HCT116 (cell line): ENCODE measurements around the gene DRD3. TPM values are rescaled to one million over a fixed set of nuclear protein-coding genes. Genes with fewer than 3 reads are reported as not detected.

Experiments used
- ATAC-seq: fragments of 200-7000 bp; cut with Tn5 transposase; 2 replicates; pipeline ENCODE4 v1.9.1; 2020; ENCODE audit warnings: mild to moderate bottlenecking, moderate library complexity
- BruUV-seq: library from RNA; stranded (reverse); fragments of 400-500 nt; replicated peaks from 2 replicates; lab custom pipeline; 2021; lab: Mats Ljungman, UMichigan
- CTCF ChIA-PET: fragments of 300-600 bp; sonication (Branson Sonifier 250); formaldehyde crosslinking; loops from one replicate; lab custom pipeline; 2021; ENCODE audit warnings: antibody characterized with exemption; lab: Charles Lee
- POLR2A ChIA-PET: fragments of 300-600, 350-600 bp; sonication (Branson Sonifier 250); formaldehyde crosslinking; loops from one replicate; lab custom pipeline; 2021; ENCODE audit warnings: antibody characterized with exemption; lab: Charles Lee
- RAD21 ChIA-PET, 2 experiments: fragments of 300-600 bp; sonication (Branson Sonifier 250); formaldehyde crosslinking; loops; one replicate each; lab custom pipeline; 2023; ENCODE audit warnings: low total read pairs in 2 of 2; ENCODE audit not compliant: uncharacterized antibody in 2 of 2, unreplicated experiment in 2 of 2, low non-redundant PET in 1 of 2; lab: Charles Lee
- DNase-seq: peaks from one replicate; pipeline ENCODE4 v3.0.0-alpha.2; 2010; ENCODE audit warnings: low read depth, low spot score
- H2AFZ ChIP-seq: fragments of 200-600 bp; shearing (Covaris generic), sonication (generic); 2 replicates; pipeline ENCODE4 v1.6.1; 2017; ENCODE audit warnings: low read depth, mixed run types, mixed read lengths, antibody characterized with exemption, low read length; ENCODE audit not compliant: poor library complexity, severe bottlenecking
- H3K27ac ChIP-seq: 2 replicates; pipeline ENCODE4 v1.5.1; 2012; ENCODE audit warnings: low read depth, low read length
- H3K27me3 ChIP-seq: fragments of 200-600 bp; sonication (generic); 2 replicates; pipeline ENCODE4 v1.6.1; 2016; ENCODE audit warnings: mixed run types, low read length, mixed read lengths; ENCODE audit not compliant: insufficient read depth
- H3K36me3 ChIP-seq, 2 experiments: fragments of 200-500 bp in 1 of 2; fragments of 200-600 bp in 1 of 2; sonication (Bioruptor generic) in 1 of 2; sonication (generic) in 1 of 2; 2 replicates each; pipeline versions ENCODE4 v1.5.1 to v1.6.1; 2014 to 2016; ENCODE audit warnings: low read length in 2 of 2, inconsistent platforms in 1 of 2, mixed read lengths in 1 of 2, mixed run types in 1 of 2; ENCODE audit not compliant: insufficient read depth in 2 of 2, control insufficient read depth in 1 of 2
- H3K4me1 ChIP-seq, 2 experiments: fragments of 200-600 bp in 1 of 2; sonication (generic) in 1 of 2; 2 replicates each; pipeline versions ENCODE4 v1.5.1 to v1.6.1; 2012 to 2017; ENCODE audit warnings: low read length in 2 of 2, inconsistent platforms in 1 of 2, mild to moderate bottlenecking in 1 of 2, mixed read lengths in 1 of 2, mixed run types in 1 of 2, moderate library complexity in 1 of 2; ENCODE audit not compliant: insufficient read depth in 2 of 2, control insufficient read depth in 1 of 2
- H3K4me2 ChIP-seq: fragments of 200-600 bp; sonication (generic); 2 replicates; pipeline ENCODE4 v1.6.1; 2017; ENCODE audit warnings: mixed run types, low read length, mixed read lengths
- H3K4me3 ChIP-seq, 2 experiments: fragments of 200-600 bp in 1 of 2; sonication (generic) in 1 of 2; replicated peaks in 1 of 2; 2 replicates each; pipeline ENCODE4 v1.5.1; 2011 to 2016; ENCODE audit warnings: low read length in 2 of 2, control low read depth in 1 of 2, low read depth in 1 of 2, mild to moderate bottlenecking in 1 of 2, mixed read lengths in 1 of 2, mixed run types in 1 of 2
- H3K79me2 ChIP-seq: fragments of 200-600 bp; sonication (generic); 2 replicates; pipeline ENCODE4 v1.6.1; 2017; ENCODE audit warnings: mild to moderate bottlenecking, mixed run types, low read length, moderate library complexity, mixed read lengths; ENCODE audit not compliant: insufficient read depth
- H3K9ac ChIP-seq: fragments of 200-600 bp; sonication (generic); 2 replicates; pipeline ENCODE4 v1.6.1; 2016; ENCODE audit warnings: low read length, mixed read lengths
- H3K9me2 ChIP-seq: fragments of 200-600 bp; sonication (generic), shearing (Covaris generic); 2 replicates; pipeline ENCODE4 v1.6.1; 2017; ENCODE audit warnings: mixed run types, mild to moderate bottlenecking, moderate library complexity; ENCODE audit not compliant: insufficient read depth
- H3K9me3 ChIP-seq, 2 experiments: fragments of 200-500 bp in 1 of 2; fragments of 200-600 bp in 1 of 2; sonication (Bioruptor generic) in 1 of 2; sonication (generic) in 1 of 2; 2 replicates each; pipeline ENCODE4 v1.6.1; 2014 to 2017; ENCODE audit warnings: low read length in 2 of 2, mixed read lengths in 2 of 2, inconsistent platforms in 1 of 2, low read depth in 1 of 2, mild to moderate bottlenecking in 1 of 2, mixed run types in 1 of 2, moderate library complexity in 1 of 2; ENCODE audit not compliant: control insufficient read depth in 1 of 2, insufficient read depth in 1 of 2
- H4K20me1 ChIP-seq: fragments of 200-600 bp; sonication (generic), shearing (Covaris generic); 2 replicates; pipeline ENCODE4 v1.6.1; 2017; ENCODE audit warnings: mixed run types, mild to moderate bottlenecking, moderate library complexity; ENCODE audit not compliant: insufficient read depth
- EZH2 ChIP-seq: fragments of 200-600 bp; sonication (generic); IDR thresholded peaks from 2 replicates; pipeline ENCODE4 v1.6.1; 2017; ENCODE audit warnings: antibody characterized with exemption, mixed run types
- EZH2phosphoT487 ChIP-seq: fragments of 200-600 bp; IDR thresholded peaks from 2 replicates; pipeline ENCODE4 v1.6.1; 2018; ENCODE audit warnings: antibody characterized with exemption, borderline replicate concordance
- POLR2AphosphoS5 ChIP-seq: IDR thresholded peaks from 2 replicates; pipeline ENCODE4 v1.6.1; 2011; ENCODE audit warnings: mild to moderate bottlenecking, low read depth, low read length, moderate library complexity
- RAD21 ChIP-seq: IDR thresholded peaks from 2 replicates; pipeline ENCODE4 v1.6.1; 2012; ENCODE audit warnings: low read depth, mild to moderate bottlenecking
- SIN3A ChIP-seq: IDR thresholded peaks from 2 replicates; pipeline ENCODE4 v1.6.1; 2012; ENCODE audit warnings: low read depth
- SP1 ChIP-seq: IDR thresholded peaks from 2 replicates; pipeline ENCODE4 v1.6.1; 2012; ENCODE audit warnings: low read depth
- ZFX ChIP-seq: fragments of 450-650 bp; IDR thresholded peaks from 2 replicates; pipeline ENCODE4 v1.6.1; 2017
- ZNF274 ChIP-seq: fragments of 200-500 bp; sonication (Bioruptor generic); IDR thresholded peaks from 2 replicates; pipeline ENCODE4 v1.6.1; 2014; ENCODE audit warnings: mild to moderate bottlenecking, low read depth, low read length, inconsistent platforms
- intact Hi-C: fragments of 100-400 bp; cut with micrococcal nuclease; formaldehyde crosslinking; loops from 2 replicates; pipeline ENCODE4 v1.10.0; 2022
- total RNA-seq: library from RNA; stranded (reverse); gene quantifications from one replicate; pipeline ENCODE4 v1.2.1, GENCODE V29; 2021; ENCODE audit not compliant: unreplicated experiment
- TF ChIP-seq, protein P1 (sequence below): IDR thresholded peaks from 2 replicates; pipeline ENCODE4 v1.6.1; 2012
- TF ChIP-seq, protein P2 (sequence below): IDR thresholded peaks from 2 replicates; pipeline ENCODE4 v1.6.1; 2012
- TF ChIP-seq, protein P3 (sequence below), 3 experiments: fragments of 200-600 bp in 1 of 3; sonication (generic) in 1 of 3; IDR thresholded peaks in 2 of 3; conservative IDR thresholded peaks in 1 of 3; 2 replicates each; pipeline ENCODE4 v1.5.1; 2012 to 2017; ENCODE audit warnings: low read depth in 2 of 3, low read length in 2 of 3, antibody characterized with exemption in 1 of 3, borderline replicate concordance in 1 of 3, control low read depth in 1 of 3, mild to moderate bottlenecking in 1 of 3, mixed read lengths in 1 of 3, mixed run types in 1 of 3, moderate library complexity in 1 of 3; ENCODE audit not compliant: insufficient read depth in 1 of 3
- TF ChIP-seq, protein P4 (sequence below): IDR thresholded peaks from 2 replicates; pipeline ENCODE4 v1.6.1; 2012; ENCODE audit warnings: low read depth

Gene DRD3
- total RNA-seq, 1 experiment from 2014 or later: not detected

DNA sequence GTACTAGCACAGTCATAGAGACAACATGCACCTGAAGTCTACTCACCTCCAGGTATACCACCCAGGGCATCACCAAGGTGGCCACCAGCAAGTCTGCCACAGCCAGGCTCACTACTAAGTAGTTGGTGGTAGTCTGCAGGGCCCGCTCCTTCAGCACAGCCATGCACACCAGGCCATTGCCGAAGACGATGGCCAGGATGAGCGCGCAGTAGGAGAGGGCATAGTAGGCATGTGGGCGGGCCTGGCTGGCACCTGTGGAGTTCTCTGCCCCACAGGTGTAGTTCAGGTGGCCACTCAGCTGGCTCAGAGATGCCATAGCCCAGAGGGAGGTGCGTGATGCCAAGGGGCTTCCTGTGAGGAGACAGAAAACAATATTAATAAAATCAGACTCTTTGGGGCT is 7.2 kb downstream of the DRD3 start (continued):
- TF ChIP-seq, protein P1, sequence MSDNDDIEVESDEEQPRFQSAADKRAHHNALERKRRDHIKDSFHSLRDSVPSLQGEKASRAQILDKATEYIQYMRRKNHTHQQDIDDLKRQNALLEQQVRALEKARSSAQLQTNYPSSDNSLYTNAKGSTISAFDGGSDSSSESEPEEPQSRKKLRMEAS: no peak
- TF ChIP-seq SIN3A (no peak), POLR2AphosphoS5 (no peak), RAD21 (no peak), EZH2 (no peak)
- TF ChIP-seq, protein P2, sequence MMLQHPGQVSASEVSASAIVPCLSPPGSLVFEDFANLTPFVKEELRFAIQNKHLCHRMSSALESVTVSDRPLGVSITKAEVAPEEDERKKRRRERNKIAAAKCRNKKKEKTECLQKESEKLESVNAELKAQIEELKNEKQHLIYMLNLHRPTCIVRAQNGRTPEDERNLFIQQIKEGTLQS: no peak
- TF ChIP-seq, all 23 proteins: peak for 0

DNA sequence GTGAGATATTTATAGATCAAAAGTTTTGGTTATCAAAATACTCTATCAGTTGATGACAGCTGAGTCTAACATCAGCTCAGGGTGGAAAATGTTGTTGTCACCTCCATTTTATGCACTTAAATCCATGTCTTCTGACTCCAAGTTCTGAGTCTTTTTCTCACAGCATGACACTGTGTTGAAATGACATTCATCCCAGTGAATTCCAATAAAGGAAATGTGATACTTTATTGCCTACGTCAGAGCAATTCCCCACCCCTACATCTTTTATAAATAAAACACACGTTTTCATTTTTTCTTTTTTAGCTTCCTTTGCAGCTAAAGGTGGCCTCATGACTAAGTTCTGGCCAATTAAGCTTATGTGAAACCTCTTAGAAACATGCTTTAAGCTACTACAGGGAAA is 10.7 kb downstream of the DRD3 start:
- no peaks in the 10 kb centered on the region for H3K9me3 ChIP-seq
- ChIA-PET RAD21 (no interaction called here), CTCF (interaction anchor here (0.7 to 2.2 kb wide), 4 partner anchors 11 to 21 kb away, joined by 3 to 8 read pairs (median 4); no protein-coding TSS in a partner anchor), POLR2A (no interaction called here)
- no peaks in the 10 kb centered on the region for H3K4me1 ChIP-seq
- intact Hi-C loops: no loop called here
- no peak overlapping the region for H2AFZ ChIP-seq
- H4K20me1 ChIP-seq: no peaks in the 10 kb centered on the region
- no peak overlapping the region for H3K27ac ChIP-seq
- TF ChIP-seq SP1 (no peak), ZFX (no peak), EZH2 (no peak), EZH2phosphoT487 (no peak), ZNF274 (no peak)
- TF ChIP-seq, protein P3, sequence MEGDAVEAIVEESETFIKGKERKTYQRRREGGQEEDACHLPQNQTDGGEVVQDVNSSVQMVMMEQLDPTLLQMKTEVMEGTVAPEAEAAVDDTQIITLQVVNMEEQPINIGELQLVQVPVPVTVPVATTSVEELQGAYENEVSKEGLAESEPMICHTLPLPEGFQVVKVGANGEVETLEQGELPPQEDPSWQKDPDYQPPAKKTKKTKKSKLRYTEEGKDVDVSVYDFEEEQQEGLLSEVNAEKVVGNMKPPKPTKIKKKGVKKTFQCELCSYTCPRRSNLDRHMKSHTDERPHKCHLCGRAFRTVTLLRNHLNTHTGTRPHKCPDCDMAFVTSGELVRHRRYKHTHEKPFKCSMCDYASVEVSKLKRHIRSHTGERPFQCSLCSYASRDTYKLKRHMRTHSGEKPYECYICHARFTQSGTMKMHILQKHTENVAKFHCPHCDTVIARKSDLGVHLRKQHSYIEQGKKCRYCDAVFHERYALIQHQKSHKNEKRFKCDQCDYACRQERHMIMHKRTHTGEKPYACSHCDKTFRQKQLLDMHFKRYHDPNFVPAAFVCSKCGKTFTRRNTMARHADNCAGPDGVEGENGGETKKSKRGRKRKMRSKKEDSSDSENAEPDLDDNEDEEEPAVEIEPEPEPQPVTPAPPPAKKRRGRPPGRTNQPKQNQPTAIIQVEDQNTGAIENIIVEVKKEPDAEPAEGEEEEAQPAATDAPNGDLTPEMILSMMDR (IDR thresholded peaks at IDR 0.05 in 2 of 3, conservative IDR thresholded peaks at IDR 0.05 in 1 of 3; ENCODE audit: borderline replicate concordance in 1 of 3, insufficient read depth in 1 of 3, low read depth in 2 of 3, low read length in 2 of 3): no peak
- TF ChIP-seq, protein P4, sequence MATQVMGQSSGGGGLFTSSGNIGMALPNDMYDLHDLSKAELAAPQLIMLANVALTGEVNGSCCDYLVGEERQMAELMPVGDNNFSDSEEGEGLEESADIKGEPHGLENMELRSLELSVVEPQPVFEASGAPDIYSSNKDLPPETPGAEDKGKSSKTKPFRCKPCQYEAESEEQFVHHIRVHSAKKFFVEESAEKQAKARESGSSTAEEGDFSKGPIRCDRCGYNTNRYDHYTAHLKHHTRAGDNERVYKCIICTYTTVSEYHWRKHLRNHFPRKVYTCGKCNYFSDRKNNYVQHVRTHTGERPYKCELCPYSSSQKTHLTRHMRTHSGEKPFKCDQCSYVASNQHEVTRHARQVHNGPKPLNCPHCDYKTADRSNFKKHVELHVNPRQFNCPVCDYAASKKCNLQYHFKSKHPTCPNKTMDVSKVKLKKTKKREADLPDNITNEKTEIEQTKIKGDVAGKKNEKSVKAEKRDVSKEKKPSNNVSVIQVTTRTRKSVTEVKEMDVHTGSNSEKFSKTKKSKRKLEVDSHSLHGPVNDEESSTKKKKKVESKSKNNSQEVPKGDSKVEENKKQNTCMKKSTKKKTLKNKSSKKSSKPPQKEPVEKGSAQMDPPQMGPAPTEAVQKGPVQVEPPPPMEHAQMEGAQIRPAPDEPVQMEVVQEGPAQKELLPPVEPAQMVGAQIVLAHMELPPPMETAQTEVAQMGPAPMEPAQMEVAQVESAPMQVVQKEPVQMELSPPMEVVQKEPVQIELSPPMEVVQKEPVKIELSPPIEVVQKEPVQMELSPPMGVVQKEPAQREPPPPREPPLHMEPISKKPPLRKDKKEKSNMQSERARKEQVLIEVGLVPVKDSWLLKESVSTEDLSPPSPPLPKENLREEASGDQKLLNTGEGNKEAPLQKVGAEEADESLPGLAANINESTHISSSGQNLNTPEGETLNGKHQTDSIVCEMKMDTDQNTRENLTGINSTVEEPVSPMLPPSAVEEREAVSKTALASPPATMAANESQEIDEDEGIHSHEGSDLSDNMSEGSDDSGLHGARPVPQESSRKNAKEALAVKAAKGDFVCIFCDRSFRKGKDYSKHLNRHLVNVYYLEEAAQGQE: no peak
- DNase-seq (no peak), ATAC-seq (no peak)
- H3K79me2 ChIP-seq: no peaks in the 10 kb centered on the region
- H3K27me3 ChIP-seq: peaks cover 9% of the 10 kb centered on the region; the same call in 1 of the 2 replicates
- H3K4me2 ChIP-seq: no peak overlapping the region
- H3K4me3 ChIP-seq: no peak overlapping the region
- no peak overlapping the region for H3K9ac ChIP-seq
- no peaks in the 10 kb centered on the region for H3K36me3 ChIP-seq
- BruUV-seq: no TSS peak
- no peaks in the 10 kb centered on the region for H3K9me2 ChIP-seq
